Measurements from ENCODE around the gene LILRB3.

DNA sequence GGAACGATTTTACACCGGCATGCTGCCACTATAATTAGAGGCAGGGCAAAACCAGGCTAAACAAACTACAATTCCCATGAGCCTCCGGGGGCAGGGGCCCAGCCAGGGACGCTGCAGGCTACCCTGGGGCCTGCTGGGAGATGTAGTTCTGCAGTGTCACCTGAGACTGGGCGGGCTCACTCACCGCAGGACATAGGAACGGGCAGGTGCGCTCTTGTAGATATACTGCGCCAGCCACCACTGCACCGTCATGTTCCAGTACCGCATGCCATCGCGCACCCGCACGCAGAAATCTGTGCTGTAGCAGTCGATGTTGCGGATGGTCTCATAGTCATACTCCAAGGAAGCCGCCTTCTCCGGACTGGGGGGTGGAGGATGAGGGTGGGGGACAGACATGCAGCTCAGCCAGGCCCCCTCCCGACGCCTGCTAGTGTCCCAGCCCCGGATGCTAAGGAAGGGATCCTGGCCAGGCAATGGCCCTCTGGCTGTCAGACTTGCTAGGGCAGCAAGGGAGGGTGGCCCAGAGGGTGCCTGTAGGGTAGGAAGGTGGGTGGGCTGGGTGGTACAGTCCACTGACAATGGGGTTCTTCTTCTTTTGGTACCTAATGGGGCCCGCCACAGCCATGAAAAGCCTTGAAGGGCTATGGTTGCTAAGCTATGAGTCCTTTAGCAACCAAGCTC lies 44.1 kb downstream of the LILRB3 start:
- no peak for TF ChIP-seq POLR2A (IDR thresholded peaks at IDR 0.05)
- TF ChIP-seq, protein P1, sequence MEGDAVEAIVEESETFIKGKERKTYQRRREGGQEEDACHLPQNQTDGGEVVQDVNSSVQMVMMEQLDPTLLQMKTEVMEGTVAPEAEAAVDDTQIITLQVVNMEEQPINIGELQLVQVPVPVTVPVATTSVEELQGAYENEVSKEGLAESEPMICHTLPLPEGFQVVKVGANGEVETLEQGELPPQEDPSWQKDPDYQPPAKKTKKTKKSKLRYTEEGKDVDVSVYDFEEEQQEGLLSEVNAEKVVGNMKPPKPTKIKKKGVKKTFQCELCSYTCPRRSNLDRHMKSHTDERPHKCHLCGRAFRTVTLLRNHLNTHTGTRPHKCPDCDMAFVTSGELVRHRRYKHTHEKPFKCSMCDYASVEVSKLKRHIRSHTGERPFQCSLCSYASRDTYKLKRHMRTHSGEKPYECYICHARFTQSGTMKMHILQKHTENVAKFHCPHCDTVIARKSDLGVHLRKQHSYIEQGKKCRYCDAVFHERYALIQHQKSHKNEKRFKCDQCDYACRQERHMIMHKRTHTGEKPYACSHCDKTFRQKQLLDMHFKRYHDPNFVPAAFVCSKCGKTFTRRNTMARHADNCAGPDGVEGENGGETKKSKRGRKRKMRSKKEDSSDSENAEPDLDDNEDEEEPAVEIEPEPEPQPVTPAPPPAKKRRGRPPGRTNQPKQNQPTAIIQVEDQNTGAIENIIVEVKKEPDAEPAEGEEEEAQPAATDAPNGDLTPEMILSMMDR (IDR thresholded peaks at IDR 0.05): no peak
- no peak for TF ChIP-seq POLR2AphosphoS5 (IDR thresholded peaks at IDR 0.05)
- TF ChIP-seq EP300 (IDR thresholded peaks at IDR 0.05): no peak

Measured in sigmoid colon (tissue), 4 donors.